Fibroblast of skin of scalp (primary cell): ENCODE results near the gene VTA1.
"Not testable (repeated sequence)": the region's sequence is repeated elsewhere in the genome, so short reads cannot be mapped to it uniquely, and the experiment has no call there.

Source experiments
- DNase-seq: peaks from one replicate; pipeline ENCODE4 v3.0.0-alpha.2; 2013

VTA1 gene

DNA sequence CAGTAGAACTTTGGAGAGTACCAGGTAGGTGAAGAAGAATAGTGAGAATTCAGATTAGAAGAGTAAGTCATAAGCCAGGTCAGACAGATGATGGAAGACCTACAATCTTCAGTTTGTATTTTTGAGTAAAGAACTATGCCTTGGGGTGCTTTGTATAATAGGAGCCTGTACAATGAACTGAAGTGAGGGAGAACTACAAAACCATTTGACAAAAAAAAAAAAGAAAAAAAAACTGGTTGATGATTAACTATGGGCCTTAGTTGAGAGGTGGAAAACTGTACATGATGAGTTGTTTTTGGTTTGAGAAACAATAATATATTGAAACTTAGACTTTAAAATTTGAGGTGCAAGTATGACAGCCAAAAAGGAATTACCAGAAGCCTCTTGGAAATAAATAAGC lies 25.7 kb downstream of the VTA1 start:
- DNase-seq, result no peak

GRCh38 chr6:142173980-142174379 lies 26.9 kb downstream of the VTA1 start:
- no peak for DNase-seq

DNA sequence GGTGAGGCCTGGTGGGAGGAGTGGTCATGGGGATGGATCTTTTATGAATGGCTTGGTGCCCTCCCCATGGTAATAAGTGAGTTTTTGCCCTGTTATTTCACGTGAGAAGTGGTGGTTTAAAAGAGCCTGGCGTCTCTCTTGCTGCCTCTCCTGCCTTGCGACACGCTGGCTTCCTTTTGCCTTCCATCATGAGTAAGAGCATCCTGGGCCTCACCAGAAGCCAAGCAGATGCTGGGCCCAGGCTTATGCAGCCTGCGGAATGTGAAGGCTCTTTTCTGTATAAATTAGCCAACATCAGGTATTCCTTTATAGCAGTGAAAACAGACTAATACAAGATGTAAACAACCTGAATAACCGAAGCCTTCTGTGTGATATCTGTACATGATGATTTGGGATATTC lies 27.6 kb downstream of the VTA1 start:
- DNase-seq, result no peak

DNA sequence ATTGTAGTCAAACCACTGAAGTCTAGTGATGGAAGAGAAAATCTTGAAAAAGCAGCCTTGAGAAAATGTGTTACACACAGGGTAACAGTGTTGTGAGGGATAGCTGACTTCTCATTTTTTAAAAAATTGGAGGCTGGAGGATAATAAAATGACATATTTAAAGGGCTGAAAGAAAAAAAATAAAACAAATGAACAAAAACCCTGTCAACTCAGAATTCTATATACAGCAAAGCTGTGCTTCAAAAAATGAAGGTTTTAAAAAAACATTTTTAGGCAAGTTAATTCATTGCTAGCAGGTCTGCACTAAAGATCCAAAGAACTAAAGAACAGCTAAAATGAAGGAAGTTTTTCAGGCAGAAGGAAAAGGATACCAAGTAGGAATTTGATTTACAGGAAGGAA lies 31.1 kb downstream of the VTA1 start:
- no peak for DNase-seq

- no peak for DNase-seq
Measured at GRCh38 chr6:142182004-142182403, 34.9 kb downstream of the VTA1 start.

GRCh38 chr6:142183351-142183750 lies 36.3 kb downstream of the VTA1 start:
- no peak for DNase-seq

- no peak for DNase-seq
Measured at GRCh38 chr6:142184307-142184706, 37.2 kb downstream of the VTA1 start.

DNA sequence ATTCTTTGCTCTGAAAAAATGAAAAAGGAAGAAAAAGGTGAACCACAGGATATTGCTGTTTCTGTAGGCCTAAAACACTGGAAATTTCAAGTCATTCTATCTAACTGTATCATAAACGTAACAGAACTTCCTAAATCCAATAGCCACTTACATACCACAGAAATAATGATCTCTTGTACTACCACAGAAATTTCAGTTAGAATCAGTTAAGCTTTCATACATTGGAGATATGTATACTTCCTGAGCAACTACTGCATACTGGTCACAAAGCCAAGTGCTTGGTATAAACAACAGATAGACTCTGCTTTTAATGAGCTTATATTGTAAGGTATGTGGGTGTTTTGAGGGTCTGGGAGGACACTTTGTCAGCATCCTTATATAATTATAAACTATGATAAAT lies 38.6 kb downstream of the VTA1 start:
- no peak for DNase-seq

DNA sequence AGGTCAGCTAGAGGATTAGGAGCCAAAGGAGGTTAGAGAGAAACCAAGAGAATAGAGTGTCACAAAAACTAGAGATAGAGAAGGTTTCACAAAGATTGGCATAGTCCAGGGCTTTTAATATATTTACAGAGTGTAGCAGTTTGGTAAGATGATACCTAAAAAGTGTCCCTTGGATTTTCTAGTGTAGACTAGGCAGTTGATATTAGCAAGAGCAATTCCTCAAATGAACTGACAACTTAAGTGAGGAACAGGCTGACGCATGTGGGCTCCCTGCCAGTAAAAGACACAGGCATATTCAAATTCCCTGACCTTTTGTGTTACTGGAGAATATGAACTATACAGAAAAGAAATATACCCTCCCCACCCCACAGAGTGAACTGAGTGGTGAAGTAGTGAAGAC lies 40.1 kb downstream of the VTA1 start:
- peak; percentile 32 for DNase-seq

DNA sequence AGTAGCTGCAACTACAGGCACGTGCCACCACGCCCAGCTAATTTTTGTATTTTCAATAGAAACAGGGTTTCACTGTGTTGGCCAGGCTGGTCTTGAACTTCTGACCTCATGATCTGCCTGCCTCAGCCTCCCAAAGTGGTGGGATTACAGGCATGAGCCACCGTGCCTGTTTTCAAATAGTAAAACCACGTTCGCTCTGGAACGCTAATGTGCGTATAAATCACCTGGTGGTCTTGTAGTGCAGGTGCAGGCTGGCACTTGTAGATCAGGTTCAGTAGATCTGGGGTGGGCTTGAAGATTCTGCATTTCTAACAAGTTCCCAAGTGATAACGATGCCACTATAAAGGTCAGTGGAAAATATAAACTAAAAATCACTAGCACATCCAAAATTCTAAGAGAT lies 41.3 kb downstream of the VTA1 start:
- not testable (repeated sequence) for DNase-seq

DNA sequence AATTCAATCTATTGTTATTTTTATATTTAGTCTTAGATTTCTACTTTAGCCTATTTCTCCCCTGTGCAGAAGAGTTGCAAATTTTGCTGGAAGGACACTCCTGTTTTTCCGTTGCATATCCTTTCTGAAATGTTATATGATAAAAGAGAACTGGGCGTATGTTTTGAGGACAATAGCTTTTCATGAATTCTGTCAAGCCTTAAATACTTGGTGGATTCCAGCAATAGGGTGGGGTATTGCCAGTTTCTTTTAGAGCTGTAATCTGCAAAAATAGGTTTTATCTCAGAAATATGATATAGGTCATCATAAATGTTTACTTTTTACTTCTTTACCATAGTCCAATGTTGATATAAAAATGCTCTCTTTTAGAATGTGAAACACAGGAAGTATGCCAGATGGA lies 42.0 kb downstream of the VTA1 start:
- DNase-seq, result no peak

- DNase-seq, result no peak
Measured at GRCh38 chr6:142192343-142192742, 45.3 kb downstream of the VTA1 start.

DNA sequence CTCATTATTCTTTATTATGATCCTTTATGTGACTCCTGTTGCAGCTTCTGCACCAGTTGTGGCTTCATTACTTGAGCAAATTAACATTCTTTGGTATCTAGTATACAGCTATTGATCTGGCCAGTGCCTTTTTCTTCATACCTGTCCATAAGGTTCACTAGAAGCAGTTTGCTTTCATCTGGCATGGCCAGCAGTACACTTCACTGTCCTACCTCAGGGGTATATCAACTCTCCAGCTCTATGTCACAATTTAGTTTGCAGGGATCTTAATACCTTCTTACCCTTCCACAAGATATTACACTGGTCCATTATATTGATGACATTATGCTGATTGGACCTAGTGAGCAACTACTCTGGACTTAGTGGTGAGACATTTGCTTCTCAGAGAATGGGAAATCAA lies 46.6 kb downstream of the VTA1 start:
- DNase-seq, result no peak

DNA sequence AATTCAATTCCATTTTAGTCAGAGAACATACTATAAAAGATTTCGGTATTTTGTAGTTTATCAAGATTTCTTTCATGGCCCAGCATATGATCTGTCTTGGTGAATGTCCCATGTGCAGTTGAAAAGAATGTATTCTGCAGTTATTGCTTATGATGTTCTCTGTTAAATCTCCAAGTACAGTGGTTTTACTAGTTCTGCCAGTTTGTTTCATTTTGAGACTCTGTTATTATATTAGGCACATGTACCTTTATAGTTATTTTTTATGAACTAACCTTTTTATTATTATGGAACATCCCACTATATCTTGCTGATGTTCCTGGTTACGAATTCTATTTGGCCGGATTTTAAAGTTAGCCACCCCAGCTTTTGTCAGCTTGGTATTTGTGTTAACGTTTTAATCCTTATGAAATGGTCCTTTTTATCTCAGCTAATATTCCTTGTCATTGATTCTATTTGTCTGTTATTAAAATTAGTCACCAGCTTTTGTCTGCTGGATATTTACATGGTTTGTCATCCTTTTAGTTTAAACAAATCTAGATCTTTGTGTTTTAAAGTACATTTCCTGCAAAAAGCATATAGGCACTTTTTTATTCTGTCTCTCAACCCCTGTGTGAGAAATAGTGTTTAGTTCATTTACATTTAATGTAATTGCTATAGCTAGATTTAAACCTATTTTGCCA lies 48.9 kb downstream of the VTA1 start:
- DNase-seq, result peak; percentile 9

DNA sequence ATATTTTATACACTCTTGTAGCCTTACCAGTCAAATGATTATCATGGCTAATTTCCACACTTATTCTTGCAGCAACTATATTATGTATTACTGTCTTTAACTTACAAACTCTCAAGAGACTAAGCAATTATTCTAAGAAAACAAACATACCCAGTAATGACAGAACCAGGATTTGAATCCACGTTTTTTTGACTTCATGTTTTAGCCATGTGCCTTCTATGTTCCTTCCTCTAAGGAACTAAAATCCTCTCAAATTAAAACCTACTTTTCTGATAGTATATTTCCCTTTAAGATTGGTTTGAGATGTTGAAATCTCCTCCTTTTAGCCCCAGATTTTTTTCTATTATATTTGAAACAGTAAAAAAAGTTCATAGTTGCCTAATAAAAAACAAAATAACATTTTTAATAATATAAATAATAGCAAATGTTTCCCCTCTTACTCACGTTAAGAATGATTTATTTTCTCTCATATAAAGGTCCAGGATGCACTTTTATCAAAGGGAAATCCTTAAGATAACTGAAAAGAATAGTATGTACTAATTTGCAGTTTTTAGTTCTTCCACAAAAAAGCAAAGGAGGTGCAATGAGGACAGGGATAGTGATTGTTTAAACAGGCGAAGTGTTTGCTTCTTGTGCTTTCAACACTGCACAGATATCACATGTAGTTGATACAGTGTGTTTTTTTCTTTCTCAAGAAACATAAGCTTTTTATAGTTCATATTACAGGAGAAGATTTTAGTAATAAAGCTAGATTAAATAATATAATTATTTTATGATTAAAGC lies 54.0 kb downstream of the VTA1 start:
- DNase-seq, result no peak

DNA sequence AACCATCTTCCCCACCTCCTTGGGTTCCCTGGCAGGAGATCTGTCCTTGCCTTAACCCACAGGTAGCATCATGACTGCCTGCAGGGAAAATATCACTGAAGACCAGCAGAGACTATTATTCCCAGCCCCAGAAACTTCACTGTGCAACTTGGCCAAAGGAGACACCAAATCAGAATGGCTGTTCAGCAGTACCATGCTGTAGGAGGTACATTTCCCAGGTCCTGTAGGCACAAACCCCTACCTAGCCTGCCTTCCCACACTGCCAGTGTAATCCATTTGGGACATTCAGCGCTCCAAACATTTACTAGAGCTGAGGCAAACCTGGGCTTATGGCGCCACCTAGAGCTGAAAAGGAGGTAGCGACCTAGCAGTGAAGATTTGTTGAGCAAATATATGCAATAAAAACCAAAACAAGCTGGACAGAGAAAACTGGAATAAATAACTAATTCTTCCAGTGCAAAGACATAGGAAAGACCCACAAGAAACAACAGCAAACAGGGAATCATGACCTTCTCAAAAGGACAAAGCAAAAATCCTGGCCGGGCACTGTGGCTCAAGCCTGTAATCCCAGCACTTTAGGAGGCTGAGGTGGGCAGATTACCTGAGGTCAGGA lies 60.3 kb downstream of the VTA1 start:
- peak; percentile 65 for DNase-seq

DNA sequence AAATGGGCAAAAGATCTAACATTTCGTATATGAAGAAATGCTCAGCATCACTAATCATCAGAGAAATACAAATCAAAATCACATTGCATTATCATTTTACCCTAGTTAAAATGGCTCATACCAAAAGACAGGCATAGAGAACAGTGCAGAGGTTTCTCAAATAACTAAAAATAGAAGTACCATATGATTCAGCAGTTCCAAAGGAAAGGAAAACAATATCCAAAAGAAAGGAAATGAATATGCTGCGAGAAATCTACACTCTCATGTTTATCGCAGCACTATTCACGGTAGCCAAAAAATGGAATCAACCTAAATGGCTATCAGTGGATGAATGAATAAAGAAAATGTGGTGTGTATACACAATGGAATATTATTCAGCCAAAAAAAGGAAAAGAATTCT lies 63.5 kb downstream of the VTA1 start:
- no peak for DNase-seq

- DNase-seq, result no peak
Measured at GRCh38 chr6:142213402-142213801, 66.3 kb downstream of the VTA1 start.

DNA sequence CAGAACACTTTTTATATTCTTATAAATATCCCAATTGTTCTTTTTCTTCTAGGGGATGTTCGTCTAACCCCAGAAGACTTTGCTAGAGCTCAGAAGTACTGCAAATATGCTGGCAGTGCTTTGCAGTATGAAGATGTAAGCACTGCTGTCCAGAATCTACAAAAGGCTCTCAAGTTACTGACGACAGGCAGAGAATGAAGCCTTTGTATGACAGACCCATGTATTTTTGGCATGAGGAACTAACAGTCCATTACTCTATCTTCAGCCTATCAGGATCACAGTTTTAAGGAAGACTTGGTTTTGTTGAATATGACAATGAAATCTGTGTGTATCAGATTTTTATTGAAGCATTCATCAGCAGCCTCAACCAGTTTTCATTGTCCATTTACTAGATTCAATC lies 71.4 kb downstream of the VTA1 start:
- no peak for DNase-seq

GRCh38 chr6:142222022-142222421 lies 75.0 kb downstream of the VTA1 start:
- no peak for DNase-seq

DNA sequence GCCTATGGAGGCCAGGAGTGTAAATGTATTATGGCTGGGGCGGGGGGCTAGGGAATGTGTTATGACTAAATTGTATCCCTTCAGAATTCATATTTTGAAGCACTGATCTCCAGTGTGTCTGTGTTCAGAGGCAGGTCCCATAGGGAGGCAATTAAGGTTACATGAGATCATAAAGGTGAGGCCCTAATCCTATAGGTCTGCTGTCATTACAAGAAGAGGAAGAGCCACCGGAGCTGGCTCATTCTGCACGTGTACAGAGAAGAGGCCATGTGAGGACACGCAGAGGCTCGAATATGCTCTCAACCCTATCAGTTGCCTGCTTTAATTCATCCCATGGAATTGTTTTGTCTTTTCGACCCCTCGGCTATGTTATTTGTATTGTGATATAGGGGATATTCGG lies 76.9 kb downstream of the VTA1 start:
- DNase-seq, result no peak

DNA sequence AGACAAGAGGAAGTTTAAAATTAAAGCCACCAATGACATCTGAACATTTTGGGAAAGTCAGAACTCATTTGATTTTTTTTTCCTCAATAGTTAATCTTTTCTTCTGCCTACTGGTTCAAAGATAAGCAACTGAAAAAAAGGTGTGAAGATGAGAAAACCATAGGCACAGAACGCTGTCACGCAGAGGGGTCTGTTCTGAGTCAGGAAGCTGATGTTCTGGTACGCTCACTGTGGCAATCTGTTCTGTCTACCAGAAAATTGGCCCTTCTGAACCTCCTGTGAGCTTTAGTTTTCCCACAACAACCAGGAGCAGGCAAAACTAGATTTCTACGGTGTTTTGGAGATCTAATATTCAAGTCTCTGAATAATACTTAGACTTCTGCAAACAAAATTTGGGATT lies 78.1 kb downstream of the VTA1 start:
- DNase-seq, result no peak

DNA sequence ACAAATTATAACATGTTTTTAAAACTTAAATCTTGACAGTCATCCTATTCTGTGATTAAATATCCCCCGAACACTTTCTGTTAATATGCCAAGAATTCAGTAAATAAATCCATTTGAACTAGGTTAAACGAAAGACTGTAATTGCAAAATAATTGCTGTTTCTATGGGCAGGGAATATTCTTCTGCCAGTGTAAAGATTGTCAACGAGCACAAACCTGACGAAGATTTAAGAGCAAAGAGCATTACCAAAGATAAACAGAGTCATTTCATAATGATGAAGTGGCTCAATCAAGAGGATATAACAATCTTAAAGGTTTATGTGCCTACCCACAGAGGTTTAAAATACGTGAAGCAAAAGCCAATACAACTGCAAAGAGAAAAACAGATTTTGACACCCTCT lies 78.5 kb downstream of the VTA1 start:
- no peak for DNase-seq

DNA sequence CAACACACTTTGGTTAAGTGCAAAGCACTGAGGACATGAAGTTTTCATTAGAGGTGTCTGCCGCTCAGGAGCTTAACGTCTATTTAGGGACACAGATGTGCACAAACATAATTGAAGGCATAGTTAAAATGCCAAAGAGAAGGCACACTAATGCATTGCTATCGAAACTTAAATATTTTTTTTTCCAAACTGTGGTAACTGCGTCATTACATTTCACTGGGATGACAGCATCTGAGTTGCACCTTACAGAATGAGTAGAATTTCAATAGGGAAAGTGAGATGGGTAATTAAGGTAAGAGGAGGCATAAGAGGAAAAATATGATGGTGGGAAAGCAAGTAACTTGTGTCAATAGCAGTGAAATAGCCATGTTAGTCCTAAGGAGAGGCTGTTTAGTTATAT lies 79.7 kb downstream of the VTA1 start:
- DNase-seq, result no peak
